GM21825 (cell line): ENCODE results near the gene MEGF11.

Source experiments
- ATAC-seq: cut with Tn5 transposase; IDR thresholded peaks from one replicate; pipeline ENCODE4 v1.9.1; 2021; ENCODE audit warnings: mild to moderate bottlenecking, moderate library complexity; ENCODE audit not compliant: unreplicated experiment

The MEGF11 gene

DNA sequence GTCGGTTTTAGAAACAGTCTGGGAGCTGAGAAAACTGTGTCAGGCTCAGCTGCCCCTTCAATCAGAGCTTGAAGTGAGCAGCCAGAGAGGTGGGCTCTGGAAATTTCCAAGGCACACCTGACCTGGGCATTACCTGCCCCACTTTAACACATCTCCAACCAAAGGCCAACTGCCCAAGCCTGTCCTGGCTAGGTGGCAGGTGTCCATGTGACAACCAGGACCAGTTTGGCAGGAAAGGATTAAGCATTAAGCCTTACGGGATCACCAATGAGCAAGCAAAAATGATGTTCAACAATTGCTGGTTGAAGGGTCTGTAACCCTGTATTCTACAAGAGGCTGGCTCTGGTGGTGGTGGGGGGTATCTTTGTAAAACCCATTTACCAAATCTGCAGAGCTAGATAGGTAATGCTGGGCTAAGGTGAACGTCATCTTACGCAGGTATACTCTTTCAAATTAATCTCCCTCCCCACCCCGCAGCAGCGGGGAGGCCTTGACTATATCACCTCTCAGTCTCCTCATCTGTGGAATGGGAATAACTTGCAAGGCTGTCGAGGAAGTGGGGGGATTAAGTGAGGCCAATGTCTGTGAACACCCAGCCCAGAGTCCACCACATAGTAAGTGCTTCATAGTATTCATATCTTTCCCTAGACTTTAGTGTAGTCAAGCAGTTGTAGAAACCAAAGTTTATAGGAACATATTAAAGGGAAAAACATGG, 183.2 kb downstream of the MEGF11 start:
- no peak for ATAC-seq

DNA sequence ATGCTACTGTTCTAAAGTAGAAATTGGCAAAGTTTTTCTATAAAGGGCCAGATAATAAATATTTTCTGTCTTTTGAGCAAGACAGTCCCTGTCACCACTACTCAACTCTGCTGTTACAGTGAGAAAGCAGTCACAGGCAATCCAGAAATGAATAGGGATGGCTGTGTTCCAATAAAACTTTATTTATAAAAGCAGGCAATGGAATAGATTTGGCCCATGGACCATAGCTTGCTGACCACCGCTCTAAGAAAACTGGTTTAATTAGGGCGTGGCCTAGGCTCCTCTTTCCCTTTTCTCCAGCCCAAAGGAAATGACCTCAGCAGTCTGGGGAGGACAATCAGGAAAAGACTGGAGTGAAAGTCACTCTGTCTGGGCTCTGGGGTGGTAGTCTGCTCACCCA, 183.8 kb downstream of the MEGF11 start:
- no peak for ATAC-seq

DNA sequence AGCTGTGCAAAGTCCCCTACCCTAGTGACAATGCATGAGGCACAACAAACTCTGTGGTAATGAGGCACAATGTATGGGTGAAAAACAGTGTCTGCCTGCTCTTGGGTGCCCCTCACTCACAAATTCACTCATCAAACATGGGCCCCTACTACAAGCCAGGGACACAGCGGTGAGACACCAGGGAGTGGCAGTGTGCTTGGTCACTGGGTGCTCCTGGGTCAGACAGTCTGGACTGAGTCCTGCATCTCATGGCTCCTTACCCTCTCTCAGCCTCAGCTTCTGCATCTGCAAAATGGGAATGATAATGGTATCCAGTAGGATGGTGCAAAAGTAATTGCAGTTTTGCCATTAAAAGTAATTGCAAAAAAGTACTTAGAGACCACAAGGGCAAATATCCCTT, 184.7 kb downstream of the MEGF11 start:
- no peak for ATAC-seq

GRCh38 chr15:66067687-66068086, 185.9 kb downstream of the MEGF11 start:
- no peak for ATAC-seq

- ATAC-seq = no peak
These were observed 187.1 kb downstream of the MEGF11 start for GRCh38 chr15:66066481-66066880.

DNA sequence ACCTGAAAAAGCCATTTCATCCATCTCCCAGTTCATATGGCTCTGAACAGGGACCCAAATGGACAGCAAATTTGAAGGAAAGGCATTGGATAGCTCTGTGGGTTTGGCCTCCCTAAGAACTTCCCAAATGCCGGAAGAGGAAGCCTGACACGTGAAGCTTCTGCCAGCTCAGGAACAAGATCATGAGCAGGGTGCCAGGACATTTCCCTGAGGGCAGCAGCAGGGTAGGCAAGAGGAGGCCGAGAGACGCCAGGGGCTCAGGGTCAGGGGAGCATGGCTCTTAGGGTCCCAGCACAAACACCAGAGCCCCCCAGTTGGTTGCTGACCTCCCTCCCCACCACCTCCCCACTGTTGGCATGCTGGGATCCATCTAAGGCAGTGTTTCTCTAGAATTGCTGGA, 187.5 kb downstream of the MEGF11 start:
- ATAC-seq = no peak

- ATAC-seq = no peak
These were observed 188.2 kb downstream of the MEGF11 start for GRCh38 chr15:66065325-66065724.

- ATAC-seq = no peak
These were observed 190.4 kb downstream of the MEGF11 start for GRCh38 chr15:66063147-66063546.

- ATAC-seq = no peak
These were observed 196.5 kb downstream of the MEGF11 start for GRCh38 chr15:66057089-66057488.

GRCh38 chr15:66053991-66054390, 199.6 kb downstream of the MEGF11 start:
- no peak for ATAC-seq

- ATAC-seq = no peak
These were observed 201.7 kb downstream of the MEGF11 start for GRCh38 chr15:66051833-66052232.

GRCh38 chr15:66050264-66050663, 203.3 kb downstream of the MEGF11 start:
- no peak for ATAC-seq

DNA sequence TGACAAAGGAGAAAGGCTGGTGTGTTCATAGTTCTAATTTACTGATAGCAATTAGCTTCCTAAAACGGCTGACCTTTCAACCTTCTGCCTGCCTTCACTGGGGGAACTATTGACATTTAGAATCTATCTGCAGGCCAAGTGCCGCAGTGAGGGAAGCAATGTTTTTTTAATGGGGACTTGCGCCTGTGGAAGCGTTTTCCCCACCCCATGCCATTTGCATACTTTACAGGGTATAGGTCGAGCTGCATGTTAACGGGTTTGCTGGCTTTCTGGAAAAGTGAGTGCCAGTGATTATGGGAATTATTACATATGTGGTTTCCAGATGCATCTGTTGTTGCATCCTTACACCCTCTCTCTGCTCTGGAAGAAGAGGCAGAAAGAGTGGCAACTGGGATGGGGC, 204.2 kb downstream of the MEGF11 start:
- no peak for ATAC-seq

- ATAC-seq = no peak
These were observed 206.1 kb downstream of the MEGF11 start for GRCh38 chr15:66047321-66048024.

DNA sequence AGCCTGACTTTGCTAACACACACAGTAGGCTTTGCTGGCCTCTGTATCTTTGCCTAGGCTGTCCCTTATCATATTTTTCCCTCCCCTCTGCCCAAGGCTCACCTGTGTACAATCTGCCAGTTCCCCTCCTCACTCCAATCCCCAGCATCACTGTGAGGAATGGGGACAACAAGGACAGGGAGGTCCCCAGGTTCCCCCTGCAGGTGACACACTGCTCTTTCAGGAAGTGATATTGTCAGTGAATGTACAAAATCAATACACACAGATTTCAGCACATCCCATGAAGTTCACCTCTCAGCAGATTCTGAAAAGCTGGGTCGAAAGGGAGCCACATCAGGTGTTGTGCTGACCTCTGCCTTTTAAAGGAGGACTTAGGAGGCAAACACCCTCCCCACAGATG, 206.8 kb downstream of the MEGF11 start:
- no peak for ATAC-seq

- no peak for ATAC-seq
These were observed 207.2 kb downstream of the MEGF11 start for GRCh38 chr15:66046326-66046725.

- no peak for ATAC-seq
These were observed 208.0 kb downstream of the MEGF11 start for GRCh38 chr15:66045542-66045941.

DNA sequence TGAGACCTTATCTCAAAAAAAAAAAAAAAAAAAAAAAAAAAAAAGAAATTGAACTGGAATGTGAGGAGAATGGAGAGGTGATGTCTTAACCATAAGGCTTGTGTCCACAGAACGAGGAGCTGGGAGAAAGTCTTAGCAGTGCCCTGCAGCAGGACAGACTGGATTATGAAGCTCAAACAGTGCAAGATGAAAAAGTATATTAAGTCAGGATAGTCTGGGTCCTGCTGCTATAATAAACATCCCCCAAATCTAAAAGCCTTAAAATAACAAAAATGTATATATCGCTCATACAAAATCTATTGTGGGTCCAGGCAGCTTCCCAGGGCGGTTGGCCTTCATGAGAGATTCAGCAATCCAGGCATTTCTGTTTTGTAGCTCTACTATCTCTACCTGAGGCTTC, 208.7 kb downstream of the MEGF11 start:
- no peak for ATAC-seq

DNA sequence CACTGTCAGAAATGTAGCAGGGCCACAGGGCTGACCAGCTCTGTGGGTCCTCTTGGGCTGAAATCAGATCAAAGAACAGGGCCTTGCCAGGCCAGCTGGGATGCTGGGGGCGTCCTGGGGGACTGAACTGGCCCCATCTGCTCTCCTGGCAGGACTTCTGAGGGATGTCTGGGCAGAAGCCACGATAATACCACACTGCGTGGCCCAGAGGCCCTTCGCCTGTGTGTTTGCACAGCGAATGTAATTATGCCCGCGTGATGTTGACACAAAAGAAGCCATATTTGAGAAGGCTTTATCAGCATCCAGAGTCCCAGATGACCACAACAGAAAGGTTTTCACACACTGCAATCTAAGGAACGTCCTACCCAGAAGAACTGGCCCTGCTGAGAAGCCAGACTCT, 210.3 kb downstream of the MEGF11 start:
- ATAC-seq = no peak

- no peak for ATAC-seq
These were observed 210.9 kb downstream of the MEGF11 start for GRCh38 chr15:66042624-66043023.

GRCh38 chr15:66041276-66041675, 212.3 kb downstream of the MEGF11 start:
- no peak for ATAC-seq

- no peak for ATAC-seq
These were observed 213.2 kb downstream of the MEGF11 start for GRCh38 chr15:66040211-66040892.
